Measurements from ENCODE around the gene MAST4.

Gene MAST4

GRCh38 chr5:66595756-66596635 lies at the start of gene MAST4:
Gene MAST4, plus strand, starts transcription at chr5:66596393. Its CDS starts 263 bp downstream, at chr5:66596656.
- peak; percentile 35 for DNase-seq

GRCh38 chr5:66546541-66546940 lies 49.7 kb upstream of the MAST4 start:
- DNase-seq, result no peak

DNA sequence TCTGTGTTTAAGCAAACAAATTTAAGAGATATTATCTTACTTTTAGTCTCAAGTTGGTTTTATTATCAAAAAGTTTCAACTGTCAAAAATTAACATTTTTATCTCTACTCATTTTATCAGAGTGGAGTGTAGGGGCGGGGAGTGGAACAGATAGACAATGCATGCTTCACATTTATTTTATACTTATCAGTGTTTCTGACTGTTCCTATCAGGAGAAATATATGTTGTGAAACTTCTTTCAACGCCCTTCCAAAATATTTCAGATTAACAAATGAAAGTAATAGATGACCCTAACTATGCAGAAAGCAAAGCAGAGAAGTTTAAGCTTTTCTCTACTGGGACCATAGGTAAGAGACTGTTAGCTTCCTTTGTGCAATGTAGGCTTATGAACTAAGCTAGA lies 44.9 kb upstream of the MAST4 start:
- DNase-seq, result no peak

DNA sequence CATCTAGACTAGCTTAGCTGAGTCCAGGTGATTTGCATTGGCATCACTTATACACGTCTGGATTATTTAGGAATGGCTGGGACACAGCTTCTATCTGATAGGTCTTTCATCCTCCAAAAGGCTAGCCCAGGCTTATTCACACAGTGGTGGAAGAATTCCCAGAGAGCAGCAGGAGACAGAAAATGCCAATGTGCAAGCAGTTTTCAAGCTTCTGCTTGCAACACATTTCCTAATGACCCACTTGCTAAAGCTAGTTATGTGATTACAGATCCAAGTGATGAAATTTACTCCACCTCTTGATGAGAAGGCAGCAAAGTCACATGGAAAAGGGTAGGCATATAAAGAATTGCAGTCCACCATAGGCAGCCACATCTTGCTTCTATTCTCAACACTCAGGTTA lies 44.2 kb upstream of the MAST4 start:
- DNase-seq, result no peak

DNA sequence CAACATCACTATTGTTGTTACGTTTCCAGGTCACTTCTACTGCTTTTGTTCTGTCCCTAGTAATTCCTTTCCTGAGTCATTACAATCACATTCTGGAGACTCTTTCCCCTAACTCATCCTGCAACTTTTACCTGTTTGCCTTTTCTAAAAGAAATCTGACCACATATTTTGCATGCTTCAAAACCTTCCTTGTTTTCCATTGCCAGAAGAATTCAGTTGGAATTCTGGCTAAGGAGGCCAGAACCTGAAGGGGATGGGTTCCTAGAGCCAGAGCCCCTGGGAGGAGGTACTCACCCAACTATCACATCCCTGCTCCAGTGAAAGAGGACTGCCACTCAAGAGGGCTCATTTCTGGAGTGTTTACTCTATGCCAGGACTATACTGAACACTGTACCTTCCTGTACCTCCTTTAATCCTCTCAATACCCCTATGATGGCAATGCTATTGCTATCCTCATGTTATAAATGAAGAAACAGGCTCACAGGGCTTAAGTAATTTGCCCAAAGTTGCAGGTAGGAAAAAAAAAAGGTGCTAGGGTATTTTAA lies 42.8 kb upstream of the MAST4 start:
- no peak for DNase-seq

DNA sequence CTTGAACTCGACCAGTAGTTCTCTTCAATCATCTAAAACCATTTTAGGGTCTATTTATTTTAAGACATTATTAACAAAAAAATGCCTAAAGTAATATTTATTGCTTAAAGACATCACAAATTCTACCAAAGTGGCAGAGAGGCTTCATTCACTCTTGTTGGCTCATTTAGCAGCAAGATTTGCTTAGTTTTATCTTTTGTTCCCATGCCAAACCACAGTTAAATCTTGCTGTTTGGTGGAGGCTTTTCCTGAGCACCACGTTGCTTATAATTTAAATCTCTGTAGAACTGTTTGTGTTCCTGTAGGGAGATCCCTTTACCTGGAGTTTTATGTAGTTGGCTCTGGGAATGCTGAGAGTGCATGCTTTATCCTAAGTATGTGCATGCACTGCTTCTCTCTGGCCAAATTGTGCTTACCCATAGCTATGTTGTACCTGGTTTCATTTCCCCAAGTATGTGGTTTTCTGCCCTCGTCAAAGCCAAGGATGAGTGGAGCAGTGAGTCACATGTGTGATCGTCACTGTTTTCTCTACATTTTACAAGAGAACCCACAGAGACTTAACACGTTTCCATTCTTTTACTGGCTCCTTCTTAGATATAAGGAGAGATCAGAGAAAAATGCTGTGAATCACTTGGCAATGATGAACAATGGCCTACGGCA lies 42.1 kb upstream of the MAST4 start:
- no peak for DNase-seq

- no peak for DNase-seq
Measured at GRCh38 chr5:66554884-66555283, 41.3 kb upstream of the MAST4 start.

DNA sequence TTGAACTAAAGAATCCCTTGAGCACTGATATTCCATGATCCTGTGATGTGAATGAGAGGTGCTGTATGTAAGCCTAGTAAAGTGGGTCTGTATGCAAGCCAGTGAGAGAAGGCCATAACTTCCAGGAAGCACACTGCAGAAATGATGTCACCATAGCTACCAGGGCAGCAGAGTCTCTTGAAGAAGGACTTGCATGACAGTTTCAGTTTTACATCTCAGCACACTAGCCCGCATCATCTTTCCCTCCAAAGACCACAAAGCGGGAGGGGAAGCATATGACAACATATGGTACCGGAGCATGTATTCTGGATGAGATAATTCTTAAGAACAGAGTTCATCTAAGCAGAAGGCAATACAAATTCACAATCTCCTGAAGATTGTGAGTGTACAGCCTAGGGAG lies 37.6 kb upstream of the MAST4 start:
- no peak for DNase-seq

GRCh38 chr5:66560371-66560770 lies 35.8 kb upstream of the MAST4 start:
- DNase-seq, result no peak

DNA sequence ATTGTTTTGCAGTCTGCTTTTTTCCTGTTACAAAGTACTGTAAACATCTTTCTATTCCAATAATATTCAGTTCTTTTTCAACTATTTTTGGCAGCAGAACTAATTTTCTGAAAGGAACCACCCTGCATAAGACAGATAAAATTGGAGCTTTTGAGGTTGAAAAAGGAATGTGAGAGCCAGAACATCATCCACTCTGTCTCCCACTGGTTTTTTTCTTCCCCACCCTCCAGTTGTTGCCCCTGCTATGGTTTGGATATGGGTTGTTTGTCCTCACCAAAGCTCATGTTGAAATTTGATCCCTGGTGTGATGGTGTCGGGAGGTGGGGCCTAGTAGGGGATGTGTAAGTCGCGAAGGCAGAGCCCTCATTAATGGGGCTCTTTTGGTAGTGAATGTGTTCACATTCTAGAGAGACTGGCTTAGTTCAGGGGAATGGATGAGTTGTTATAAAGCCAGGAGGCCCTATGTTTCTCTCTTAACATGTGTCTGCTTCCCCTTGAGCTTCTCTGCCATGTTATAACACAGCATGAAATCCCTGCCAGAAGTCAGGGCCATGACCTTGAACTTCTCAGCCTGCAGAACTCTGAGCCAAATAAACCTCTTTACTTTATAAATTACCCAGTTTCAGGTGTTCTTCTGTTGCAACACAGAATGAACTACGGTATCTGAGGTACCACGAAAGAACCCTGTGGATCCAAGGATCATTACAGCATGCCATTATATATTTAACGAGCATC lies 34.8 kb upstream of the MAST4 start:
- DNase-seq, result no peak

DNA sequence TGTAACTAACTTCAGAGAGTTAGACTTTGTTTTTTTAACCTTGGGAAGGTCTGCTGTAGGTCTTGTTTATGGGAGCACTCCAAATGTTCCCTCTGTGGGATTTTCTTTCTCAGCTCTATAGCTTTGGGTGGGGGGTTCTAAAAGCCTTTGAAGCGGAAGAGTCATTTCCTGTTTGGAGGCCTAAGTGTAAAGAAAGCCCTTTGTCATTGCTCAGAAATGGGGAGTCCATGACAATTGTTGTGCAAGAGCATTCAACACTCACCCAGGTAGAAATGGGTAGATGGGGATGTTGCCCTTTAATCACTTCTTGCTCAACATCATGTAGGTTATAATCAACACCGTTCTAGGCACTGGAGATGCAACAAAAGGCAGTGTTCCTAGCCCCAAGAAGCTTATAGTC lies 30.3 kb upstream of the MAST4 start:
- DNase-seq, result no peak

- DNase-seq, result no peak
Measured at GRCh38 chr5:66567474-66567873, 28.7 kb upstream of the MAST4 start.

GRCh38 chr5:66570201-66570600 lies 26.0 kb upstream of the MAST4 start:
- DNase-seq, result no peak

- DNase-seq, result no peak
Measured at GRCh38 chr5:66573733-66574132, 22.5 kb upstream of the MAST4 start.

- no peak for DNase-seq
Measured at GRCh38 chr5:66582499-66583165, 13.6 kb upstream of the MAST4 start.

- DNase-seq, result no peak
Measured at GRCh38 chr5:66585291-66585690, 10.9 kb upstream of the MAST4 start.

GRCh38 chr5:66587771-66588170 lies 8.4 kb upstream of the MAST4 start:
- no peak for DNase-seq

- DNase-seq, result no peak
Measured at GRCh38 chr5:66596636-66597182, 516 bp downstream of the MAST4 start.

DNA sequence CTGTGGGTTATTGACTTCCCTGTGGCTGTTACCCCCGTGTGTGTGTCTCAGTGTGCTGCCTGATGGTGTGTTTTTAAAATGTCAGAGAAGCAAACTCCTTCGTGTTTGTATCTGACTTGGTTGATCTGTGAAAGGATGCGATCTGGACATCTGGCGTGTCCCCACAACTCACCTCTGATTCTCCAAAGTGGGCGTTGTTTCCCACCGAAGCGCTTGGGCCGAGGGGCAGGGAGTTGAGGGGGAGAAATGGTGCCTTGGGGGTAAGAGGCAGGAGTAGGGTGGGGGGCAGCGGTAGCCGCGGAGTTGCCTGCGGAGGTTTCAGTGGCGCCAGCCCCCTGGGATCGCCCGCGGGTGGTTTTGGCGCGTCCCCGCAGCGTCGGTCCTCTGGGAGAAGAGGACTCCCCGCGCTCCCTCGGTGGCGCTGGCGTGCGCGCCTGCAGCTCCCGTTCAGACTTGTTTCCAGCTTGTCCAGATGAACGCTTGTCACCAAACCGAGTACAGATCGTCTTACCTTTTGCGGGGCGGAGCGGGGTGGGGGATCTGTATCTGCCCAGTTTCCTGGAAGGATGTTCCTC lies 1.1 kb downstream of the MAST4 start:
- no peak for DNase-seq

DNA sequence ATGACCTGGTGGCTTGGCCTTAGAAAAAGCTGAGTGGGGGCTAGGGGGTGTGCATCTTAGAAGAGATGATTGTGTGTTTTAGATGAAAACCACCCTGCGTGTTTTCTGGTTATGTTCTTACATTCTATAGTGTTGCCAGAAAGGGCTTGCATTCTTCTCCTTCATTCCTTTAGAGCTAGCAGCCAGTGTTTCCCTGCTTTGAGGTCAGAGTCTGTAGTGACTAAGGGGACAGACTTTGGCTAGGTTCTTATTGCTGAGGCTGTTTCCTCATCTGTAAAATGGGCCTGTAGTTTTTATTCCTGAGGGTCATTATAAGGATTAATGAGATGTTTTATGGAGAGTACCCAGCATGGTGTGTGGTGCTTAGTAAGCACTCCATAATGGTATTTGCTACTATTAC lies 6.4 kb downstream of the MAST4 start:
- no peak for DNase-seq

GRCh38 chr5:66603164-66603563 lies 7.0 kb downstream of the MAST4 start:
- no peak for DNase-seq

GRCh38 chr5:66603881-66604280 lies 7.7 kb downstream of the MAST4 start:
- DNase-seq, result no peak

Measured in CD4-positive, alpha-beta T cell treated with Interleukin-10 for 1 hour (primary cell).